H1 (cell line): ENCODE measurements around the gene NHEJ1. TPM values are rescaled to one million over a fixed set of nuclear protein-coding genes. Genes with fewer than 3 reads are reported as not detected.

ENCODE experiments used
- CTCF ChIA-PET: fragments of 300-600 bp; sonication (Branson Sonifier 250); formaldehyde crosslinking; loops from one replicate; lab custom pipeline; 2021; ENCODE audit not compliant: partially characterized antibody; lab: Charles Lee
- POLR2A ChIA-PET: fragments of 300-600 bp; sonication (Branson Sonifier 250); formaldehyde crosslinking; loops from one replicate; lab custom pipeline; 2021; ENCODE audit warnings: inconsistent platforms; ENCODE audit not compliant: partially characterized antibody; lab: Charles Lee
- DNase-seq, 2 experiments: peaks; one replicate each; pipeline versions ENCODE4 v3.0.0 to v3.0.0-alpha.2; 2010 to 2022; ENCODE audit warnings: low spot score in 2 of 2, low read depth in 1 of 2, mixed read lengths in 1 of 2
- FAIRE-seq: peaks from 2 replicates; lab custom pipeline; 2011; peaks lifted over from hg19 to GRCh38; lab: Jason Lieb, UNC
- H2AFZ ChIP-seq: 2 replicates; pipeline ENCODE4 v1.8.1; 2012; ENCODE audit warnings: low read length, inconsistent platforms
- H2AK5ac ChIP-seq: 2 replicates; pipeline ENCODE4 v1.6.1; 2013; ENCODE audit warnings: low read depth, low read length
- H2BK120ac ChIP-seq: replicated peaks from 2 replicates; pipeline ENCODE3; 2013; ENCODE audit warnings: low read depth, low read length, inconsistent platforms
- H2BK12ac ChIP-seq: 2 replicates; pipeline ENCODE4 v1.6.1; 2013; ENCODE audit warnings: low read depth, low read length
- H2BK15ac ChIP-seq: 2 replicates; pipeline ENCODE4 v1.6.1; 2013; ENCODE audit warnings: low read length
- H2BK20ac ChIP-seq: 2 replicates; pipeline ENCODE4 v1.6.1; 2013; ENCODE audit warnings: low read length
- H2BK5ac ChIP-seq: 2 replicates; pipeline ENCODE4 v1.6.1; 2013; ENCODE audit warnings: low read depth, low read length
- H3K14ac ChIP-seq: 2 replicates; pipeline ENCODE4 v1.6.1; 2013; ENCODE audit warnings: inconsistent platforms; ENCODE audit not compliant: insufficient read length
- H3K18ac ChIP-seq: 2 replicates; pipeline ENCODE4 v1.6.1; 2013; ENCODE audit warnings: low read length; ENCODE audit errors: extremely low read depth
- H3K23ac ChIP-seq: 2 replicates; pipeline ENCODE4 v1.6.1; 2013; ENCODE audit warnings: inconsistent platforms; ENCODE audit not compliant: insufficient read length
- H3K23me2 ChIP-seq: 2 replicates; pipeline ENCODE4 v1.6.1; 2013; ENCODE audit warnings: low read depth, low read length
- H3K27ac ChIP-seq: 2 replicates; pipeline ENCODE4 v1.6.1; 2011; ENCODE audit warnings: low read depth, low read length, inconsistent platforms
- H3K27me3 ChIP-seq, 4 experiments: replicated peaks in 1 of 4; 1 replicate in 1 of 4; 2 replicates in 3 of 4; pipeline versions ENCODE4 v1.6.1 to v1.8.1; 2011 to 2013; ENCODE audit warnings: low read length in 3 of 4, mild to moderate bottlenecking in 3 of 4, inconsistent platforms in 2 of 4, mixed read lengths in 2 of 4, moderate library complexity in 1 of 4; ENCODE audit not compliant: control insufficient read depth in 3 of 4, insufficient read depth in 3 of 4; ENCODE audit errors: extremely low read depth in 1 of 4
- H3K36me3 ChIP-seq, 4 experiments: 2 replicates each; pipeline versions ENCODE4 v1.6.1 to v1.8.1; 2011 to 2013; ENCODE audit warnings: mild to moderate bottlenecking in 4 of 4, low read length in 3 of 4, moderate library complexity in 2 of 4, control low read depth in 1 of 4, inconsistent platforms in 1 of 4; ENCODE audit not compliant: insufficient read depth in 4 of 4, control insufficient read depth in 2 of 4
- H3K4ac ChIP-seq: replicated peaks from 2 replicates; pipeline ENCODE3; 2013; ENCODE audit warnings: low read length, low read depth, mixed read lengths, inconsistent platforms; ENCODE audit not compliant: insufficient read length
- H3K4me1 ChIP-seq, 4 experiments: replicated peaks in 1 of 4; 1 replicate in 1 of 4; 2 replicates in 3 of 4; pipeline versions ENCODE4 v1.6.1 to v1.8.1; 2011 to 2013; ENCODE audit warnings: low read length in 3 of 4, inconsistent platforms in 2 of 4, mixed read lengths in 1 of 4; ENCODE audit not compliant: insufficient read depth in 4 of 4, control insufficient read depth in 3 of 4
- H3K4me2 ChIP-seq, 2 experiments: 2 replicates each; pipeline versions ENCODE4 v1.6.1 to v1.8.1; 2011 to 2013; ENCODE audit warnings: low read depth in 2 of 2, low read length in 2 of 2, control low read depth in 1 of 2, inconsistent platforms in 1 of 2, mild to moderate bottlenecking in 1 of 2; ENCODE audit not compliant: insufficient read depth in 1 of 2
- H3K4me3 ChIP-seq, 4 experiments: fragments of 200-600, 300-600 bp in 1 of 4; sonication (generic), shearing (Covaris generic), sonication (Bioruptor Twin) in 1 of 4; 2 replicates each; pipeline versions ENCODE4 v1.5.1 to v1.8.1; 2011 to 2016; ENCODE audit warnings: low read length in 4 of 4, low read depth in 3 of 4, control low read depth in 2 of 4, inconsistent platforms in 2 of 4, mild to moderate bottlenecking in 2 of 4, mixed read lengths in 1 of 4, moderate library complexity in 1 of 4; ENCODE audit not compliant: insufficient read depth in 2 of 4; ENCODE audit errors: extremely low read depth in 1 of 4
- H3K56ac ChIP-seq: replicated peaks from 2 replicates; pipeline ENCODE3; 2013; ENCODE audit warnings: low read depth, mild to moderate bottlenecking, mixed read lengths, low read length, inconsistent platforms; ENCODE audit not compliant: insufficient read length
- H3K79me1 ChIP-seq: 2 replicates; pipeline ENCODE4 v1.6.1; 2013; ENCODE audit warnings: low read depth, low read length, control low read depth
- H3K79me2 ChIP-seq, 2 experiments: 2 replicates each; pipeline versions ENCODE4 v1.6.1 to v1.8.1; 2012 to 2013; ENCODE audit warnings: low read length in 2 of 2, mild to moderate bottlenecking in 2 of 2, inconsistent platforms in 1 of 2; ENCODE audit not compliant: insufficient read depth in 2 of 2, control insufficient read depth in 1 of 2
- H3K9ac ChIP-seq, 4 experiments: replicated peaks in 1 of 4; 1 replicate in 1 of 4; 2 replicates in 3 of 4; pipeline versions ENCODE4 v1.6.1 to v1.8.1; 2011 to 2013; ENCODE audit warnings: low read depth in 3 of 4, low read length in 3 of 4, control low read depth in 2 of 4, mild to moderate bottlenecking in 2 of 4, moderate library complexity in 2 of 4, inconsistent platforms in 1 of 4; ENCODE audit errors: extremely low read depth in 1 of 4
- H3K9me3 ChIP-seq, 2 experiments: 2 replicates each; pipeline versions ENCODE4 v1.6.1 to v1.8.1; 2012 to 2013; ENCODE audit warnings: mild to moderate bottlenecking in 2 of 2, moderate library complexity in 2 of 2, control low read depth in 1 of 2, inconsistent platforms in 1 of 2, low read depth in 1 of 2, low read length in 1 of 2, mixed read lengths in 1 of 2; ENCODE audit not compliant: insufficient read depth in 2 of 2
- H4K20me1 ChIP-seq, 2 experiments: replicated peaks in 1 of 2; 2 replicates each; pipeline versions ENCODE3 to v1.8.1; 2011 to 2013; ENCODE audit warnings: inconsistent platforms in 2 of 2, low read length in 2 of 2, mild to moderate bottlenecking in 1 of 2; ENCODE audit not compliant: insufficient read depth in 2 of 2, control insufficient read depth in 1 of 2
- H4K5ac ChIP-seq: 2 replicates; pipeline ENCODE4 v1.6.1; 2013; ENCODE audit warnings: low read length, low read depth, mixed read lengths, inconsistent platforms; ENCODE audit not compliant: insufficient read length
- H4K8ac ChIP-seq: 2 replicates; pipeline ENCODE4 v1.8.0; 2013; ENCODE audit warnings: mild to moderate bottlenecking, moderate library complexity, low read length, inconsistent platforms; ENCODE audit not compliant: insufficient read depth; ENCODE audit errors: extremely low read depth
- H4K91ac ChIP-seq: replicated peaks from 2 replicates; pipeline ENCODE3; 2013; ENCODE audit warnings: low read length, mixed read lengths, inconsistent platforms; ENCODE audit not compliant: insufficient read length
- CREB1 ChIP-seq: IDR thresholded peaks from 2 replicates; pipeline ENCODE4 v1.6.1; 2012; ENCODE audit warnings: inconsistent platforms
- POLR2A ChIP-seq, 2 experiments: IDR thresholded peaks; 1 replicate in 1 of 2; 2 replicates in 1 of 2; pipeline ENCODE4 v1.6.1; 2011; ENCODE audit warnings: low read depth in 2 of 2, low read length in 2 of 2, mild to moderate bottlenecking in 2 of 2; ENCODE audit errors: control extremely low read depth in 1 of 2
- RBBP5 ChIP-seq: IDR thresholded peaks from 2 replicates; pipeline ENCODE4 v1.7.1; 2012; ENCODE audit warnings: low read depth, mild to moderate bottlenecking, inconsistent platforms, low read length, moderate library complexity, borderline replicate concordance
- RXRA ChIP-seq: IDR thresholded peaks from 2 replicates; pipeline ENCODE4 v1.6.1; 2011; ENCODE audit warnings: low read depth, mild to moderate bottlenecking, low read length, moderate library complexity; ENCODE audit not compliant: insufficient read depth
- WGBS, 2 experiments: shearing (Covaris generic) in 1 of 2; methylation state at CpG; one replicate each; pipeline versions ENCODE4 v1.1.6 to v1.1.7; 2013 to 2015; ENCODE audit warnings: low lambda C conversion rate in 2 of 2, mixed read lengths in 2 of 2, inconsistent platforms in 1 of 2, low coverage in 1 of 2, missing lambda C conversion rate in 1 of 2; ENCODE audit not compliant: insufficient replicate concordance in 2 of 2, insufficient coverage in 1 of 2, insufficient read length in 1 of 2; ENCODE audit errors: extremely low coverage in 1 of 2, missing lambda C conversion rate in 1 of 2; 5-methylcytosine and 5-hydroxymethylcytosine counted together
- polyA plus RNA-seq, 7 experiments: library from polyadenylated mRNA; depleted of rRNA in 3 of 7; stranded (reverse) in 5 of 7; unstranded in 2 of 7; fragments of >200 nt in 5 of 7; fragments of 200-250 nt in 2 of 7; gene quantifications; 1 replicate in 5 of 7; 2 replicates in 1 of 7; 4 replicates in 1 of 7; pipeline versions ENCODE4 v1.2.1 to v1.2.3, GENCODE V29; 2011 to 2013; ENCODE audit warnings: missing spikeins in 2 of 7, mixed read lengths in 2 of 7
- total RNA-seq: library from RNA; stranded (reverse); fragmentation: NEBNext Ultra II Directional; extraction: Animal tissue kit (Norgen Biotek cat#: 25700); gene quantifications from 2 replicates; pipeline ENCODE4 v1.2.1, GENCODE V29; 2021
- TF ChIP-seq, protein P1 (sequence below): IDR thresholded peaks from 2 replicates; pipeline ENCODE4 v1.6.1; 2012; ENCODE audit warnings: inconsistent platforms

The NHEJ1 gene
- total and polyA plus RNA-seq, 2 of the 8 experiments (the other 6 are each of a cell fraction or from before 2014, with no cell fraction given): 22.7 to 24.1 TPM

DNA sequence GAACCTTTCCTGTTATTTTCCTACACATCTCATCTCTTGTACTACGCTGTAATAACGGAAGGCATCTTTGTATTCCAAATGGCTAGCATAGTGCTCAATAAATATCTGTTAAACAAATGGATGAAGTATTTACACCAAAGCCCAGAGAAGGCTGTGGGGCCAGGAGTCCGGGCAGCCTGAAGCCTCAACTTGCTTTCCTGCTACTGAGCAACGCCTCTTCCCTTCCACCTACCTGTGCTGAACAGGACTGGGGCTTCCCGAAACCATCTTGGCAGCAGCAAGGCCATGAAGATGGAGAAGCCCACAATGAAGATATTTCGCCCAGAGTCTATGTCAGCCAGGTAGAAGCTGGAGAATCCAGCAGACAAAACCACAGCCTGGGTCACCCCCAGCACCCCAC lies 2.5 kb upstream of the NHEJ1 start:
- H2BK15ac ChIP-seq: no peak overlapping the region
- no peak overlapping the region for H2BK20ac ChIP-seq
- DNase-seq (no peak), FAIRE-seq (no peak)
- H4K8ac ChIP-seq: no peak overlapping the region
- no peak overlapping the region for H3K18ac ChIP-seq
- no peak overlapping the region for H3K56ac ChIP-seq
- no peaks in the 10 kb centered on the region; a peak in 1 of 8 replicates for H3K36me3 ChIP-seq
- H2AFZ ChIP-seq: no peak overlapping the region
- CTCF ChIA-PET: interaction anchor here (0.7 to 1.7 kb wide), 5 partner anchors 11 to 132 kb away, joined by 3 to 8 read pairs (median 4); partner anchors contain the start of gene CNPPD1
- H3K23me2 ChIP-seq: peaks cover 2% of the 10 kb centered on the region; the same call in 1 of the 2 replicates
- no peak overlapping the region for H2BK120ac ChIP-seq
- H3K9me3 ChIP-seq: no peaks in the 10 kb centered on the region
- H3K9ac ChIP-seq: no peak overlapping the region
- no peaks in the 10 kb centered on the region; a peak in 2 of 7 replicates for H3K27me3 ChIP-seq
- H3K4me3 ChIP-seq: no peak overlapping the region
- H3K27ac ChIP-seq: no peak overlapping the region
- H2BK5ac ChIP-seq: no peak overlapping the region
- H3K4me2 ChIP-seq: no peak overlapping the region
- no peak overlapping the region for H4K5ac ChIP-seq
- H3K14ac ChIP-seq: no peak overlapping the region
- TF ChIP-seq CREB1: no peak
- no peak for TF ChIP-seq POLR2A (IDR thresholded peaks at IDR 0.05; ENCODE audit: control extremely low read depth in 1 of 2, low read depth in 2 of 2, low read length in 2 of 2)
- TF ChIP-seq, protein P1, sequence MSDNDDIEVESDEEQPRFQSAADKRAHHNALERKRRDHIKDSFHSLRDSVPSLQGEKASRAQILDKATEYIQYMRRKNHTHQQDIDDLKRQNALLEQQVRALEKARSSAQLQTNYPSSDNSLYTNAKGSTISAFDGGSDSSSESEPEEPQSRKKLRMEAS: no peak
- TF ChIP-seq RXRA: no peak
- TF ChIP-seq RBBP5: no peak
- H2AK5ac ChIP-seq: no peak overlapping the region
- H2BK12ac ChIP-seq: no peak overlapping the region
- no peak overlapping the region for H3K23ac ChIP-seq
- POLR2A ChIA-PET: interaction anchor here (0.6 kb wide), 1 partner anchor 50 kb away, joined by 3 read pairs; no protein-coding TSS in a partner anchor
- 85% methylated on average over 6 of the region's 6 CpGs; no CpG with 5 or more reads in 1 of the 2 experiments for WGBS, 2 experiments
- no peak overlapping the region for H3K4ac ChIP-seq
- H3K79me1 ChIP-seq: no peaks in the 10 kb centered on the region; the same call in 1 of the 2 replicates
- no peaks in the 10 kb centered on the region for H3K79me2 ChIP-seq
- peaks cover 0 to 5% (median 2%) of the 10 kb centered on the region in 4 experiments; a peak in 3 of 7 replicates for H3K4me1 ChIP-seq
- H4K20me1 ChIP-seq: peaks cover 2 to 5% of the 10 kb centered on the region in 2 experiments
- H4K91ac ChIP-seq: no peak overlapping the region
